ENCODE data around the gene ATP2C1.

The ATP2C1 gene

DNA sequence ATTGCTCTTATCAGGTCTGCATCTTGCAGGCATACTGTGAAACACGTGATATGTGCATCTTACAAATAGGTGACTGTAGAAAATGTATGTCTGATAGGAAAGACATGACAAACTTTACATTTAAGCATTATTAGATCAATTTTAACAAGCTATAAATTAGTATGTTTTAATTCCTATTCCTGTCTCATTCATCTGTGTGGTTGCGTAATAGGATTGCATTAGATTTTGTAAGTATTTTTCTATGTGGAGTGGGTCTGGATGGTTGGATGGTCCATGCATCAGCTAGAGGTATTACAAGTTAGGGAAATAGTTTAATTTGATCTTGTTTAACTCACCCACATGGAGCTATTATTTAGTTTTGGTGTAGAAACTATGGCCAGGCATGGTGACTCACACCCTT lies 113.9 kb downstream of the ATP2C1 start:
- Histone ChIP-seq H4K12ac (ENCODE audit: low read depth, low read length) (no peak overlapping the region), H2AFZ (ENCODE audit: insufficient read depth, low read length, poor library complexity) (no peak overlapping the region), H3K27me3 (ENCODE audit: insufficient read depth, low read length) (no peaks in the 10 kb centered on the region), H3K27ac (ENCODE audit: low read depth, low read length) (no peak overlapping the region), H4K91ac (ENCODE audit: low read depth, low read length) (no peak overlapping the region), H3K4me1 (ENCODE audit: control insufficient read depth in 1 of 2, insufficient read depth in 2 of 2, low read length in 2 of 2) (no peaks in the 10 kb centered on the region), H3K4me2 (ENCODE audit: low read length) (no peak overlapping the region), H3K23ac (ENCODE audit: low read length) (no peak overlapping the region), H3K9ac (ENCODE audit: low read length) (no peak overlapping the region), H3K14ac (ENCODE audit: low read length) (no peak overlapping the region), H2AK5ac (ENCODE audit: low read length) (no peak overlapping the region), H3K79me1 (ENCODE audit: low read length) (no peaks in the 10 kb centered on the region), H4K8ac (ENCODE audit: low read depth, low read length) (no peak overlapping the region), H2BK5ac (ENCODE audit: low read depth, low read length, poor library complexity) (no peak overlapping the region), H3K4ac (ENCODE audit: low read depth, low read length) (no peak overlapping the region), H3K79me2 (ENCODE audit: control insufficient read depth, insufficient read depth, low read length, poor library complexity) (no peaks in the 10 kb centered on the region), H3K4me3 (ENCODE audit: low read depth, low read length) (no peak overlapping the region), H3K18ac (ENCODE audit: low read length) (no peak overlapping the region), H3K36me3 (ENCODE audit: control insufficient read depth in 1 of 2, insufficient read depth in 2 of 2, low read length in 2 of 2) (peaks cover 5 to 18% of the 10 kb centered on the region in 2 experiments), H3K9me3 (ENCODE audit: insufficient read depth, low read depth, low read length) (no peaks in the 10 kb centered on the region), H2BK12ac (ENCODE audit: low read length) (no peak overlapping the region), H2BK120ac (ENCODE audit: insufficient read depth, low read length, poor library complexity) (no peak overlapping the region)
- no CpG with 5 or more reads among the region's 2 CpGs for WGBS (ENCODE audit: extremely low coverage, insufficient coverage, insufficient read length)
- DNase-seq: no peak

DNA sequence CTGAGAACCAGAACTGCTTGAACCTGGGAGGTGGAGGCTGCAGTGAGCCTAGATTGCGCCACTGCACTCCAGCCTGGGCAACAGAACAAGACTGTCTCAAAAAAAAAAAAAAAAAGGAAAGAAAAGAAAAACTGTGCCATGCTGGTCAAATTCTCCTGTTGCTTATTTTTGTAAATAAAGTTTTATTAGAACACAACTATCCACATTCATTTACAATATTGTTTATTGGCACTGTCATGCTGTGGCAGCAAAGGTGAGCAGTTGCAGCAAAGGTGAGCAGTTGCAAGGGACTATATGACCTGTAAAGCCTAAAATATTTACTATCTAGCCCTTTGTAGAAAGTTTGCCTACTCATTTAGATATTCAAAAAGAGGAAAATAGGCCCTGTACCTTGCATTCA lies 114.4 kb downstream of the ATP2C1 start:
- Histone ChIP-seq H2AK5ac (ENCODE audit: low read length) (no peak overlapping the region), H3K79me1 (ENCODE audit: low read length) (no peaks in the 10 kb centered on the region), H3K4me1 (ENCODE audit: control insufficient read depth in 1 of 2, insufficient read depth in 2 of 2, low read length in 2 of 2) (no peaks in the 10 kb centered on the region), H3K4ac (ENCODE audit: low read depth, low read length) (no peak overlapping the region), H3K14ac (ENCODE audit: low read length) (no peak overlapping the region), H3K27me3 (ENCODE audit: insufficient read depth, low read length) (no peaks in the 10 kb centered on the region), H4K12ac (ENCODE audit: low read depth, low read length) (no peak overlapping the region), H4K8ac (ENCODE audit: low read depth, low read length) (no peak overlapping the region), H3K9me3 (ENCODE audit: insufficient read depth, low read depth, low read length) (no peaks in the 10 kb centered on the region), H3K4me3 (ENCODE audit: low read depth, low read length) (no peak overlapping the region), H4K91ac (ENCODE audit: low read depth, low read length) (no peak overlapping the region), H3K23ac (ENCODE audit: low read length) (no peak overlapping the region), H3K18ac (ENCODE audit: low read length) (no peak overlapping the region), H3K9ac (ENCODE audit: low read length) (no peak overlapping the region), H3K79me2 (ENCODE audit: control insufficient read depth, insufficient read depth, low read length, poor library complexity) (no peaks in the 10 kb centered on the region), H2AFZ (ENCODE audit: insufficient read depth, low read length, poor library complexity) (no peak overlapping the region), H2BK120ac (ENCODE audit: insufficient read depth, low read length, poor library complexity) (no peak overlapping the region), H2BK12ac (ENCODE audit: low read length) (no peak overlapping the region), H3K27ac (ENCODE audit: low read depth, low read length) (no peak overlapping the region), H2BK5ac (ENCODE audit: low read depth, low read length, poor library complexity) (no peak overlapping the region), H3K4me2 (ENCODE audit: low read length) (no peak overlapping the region), H3K36me3 (ENCODE audit: control insufficient read depth in 1 of 2, insufficient read depth in 2 of 2, low read length in 2 of 2) (peaks cover 5 to 18% of the 10 kb centered on the region in 2 experiments)
- WGBS (ENCODE audit: extremely low coverage, insufficient coverage, insufficient read length): no CpG with 5 or more reads among the region's 1 CpG
- no peak for DNase-seq

GRCh38 chr3:131009698-131010097 lies 115.8 kb downstream of the ATP2C1 start:
- no CpG with 5 or more reads among the region's 1 CpG for WGBS (ENCODE audit: extremely low coverage, insufficient coverage, insufficient read length)
- no peak overlapping the region for H3K4me3 ChIP-seq (ENCODE audit: low read depth, low read length)
- no peaks in the 10 kb centered on the region for H3K79me1 ChIP-seq (ENCODE audit: low read length)
- H3K18ac ChIP-seq (ENCODE audit: low read length): no peak overlapping the region
- H2AFZ ChIP-seq (ENCODE audit: insufficient read depth, low read length, poor library complexity): no peak overlapping the region
- H4K12ac ChIP-seq (ENCODE audit: low read depth, low read length): no peak overlapping the region
- H4K8ac ChIP-seq (ENCODE audit: low read depth, low read length): no peak overlapping the region
- no peak overlapping the region for H3K23ac ChIP-seq (ENCODE audit: low read length)
- no peaks in the 10 kb centered on the region for H3K27me3 ChIP-seq (ENCODE audit: insufficient read depth, low read length)
- DNase-seq: no peak
- H3K4me1 ChIP-seq (ENCODE audit: control insufficient read depth in 1 of 2, insufficient read depth in 2 of 2, low read length in 2 of 2): no peaks in the 10 kb centered on the region
- H3K9ac ChIP-seq (ENCODE audit: low read length): no peak overlapping the region
- H2BK5ac ChIP-seq (ENCODE audit: low read depth, low read length, poor library complexity): no peak overlapping the region
- no peak overlapping the region for H2AK5ac ChIP-seq (ENCODE audit: low read length)
- no peak overlapping the region for H3K27ac ChIP-seq (ENCODE audit: low read depth, low read length)
- H2BK120ac ChIP-seq (ENCODE audit: insufficient read depth, low read length, poor library complexity): no peak overlapping the region
- H4K91ac ChIP-seq (ENCODE audit: low read depth, low read length): no peak overlapping the region
- H3K14ac ChIP-seq (ENCODE audit: low read length): no peak overlapping the region
- H3K4me2 ChIP-seq (ENCODE audit: low read length): no peak overlapping the region
- H3K36me3 ChIP-seq (ENCODE audit: control insufficient read depth in 1 of 2, insufficient read depth in 2 of 2, low read length in 2 of 2): peaks cover 5 to 19% of the 10 kb centered on the region in 2 experiments
- H3K79me2 ChIP-seq (ENCODE audit: control insufficient read depth, insufficient read depth, low read length, poor library complexity): no peaks in the 10 kb centered on the region
- no peak overlapping the region for H2BK12ac ChIP-seq (ENCODE audit: low read length)
- no peaks in the 10 kb centered on the region for H3K9me3 ChIP-seq (ENCODE audit: insufficient read depth, low read depth, low read length)
- H3K4ac ChIP-seq (ENCODE audit: low read depth, low read length): no peak overlapping the region

DNA sequence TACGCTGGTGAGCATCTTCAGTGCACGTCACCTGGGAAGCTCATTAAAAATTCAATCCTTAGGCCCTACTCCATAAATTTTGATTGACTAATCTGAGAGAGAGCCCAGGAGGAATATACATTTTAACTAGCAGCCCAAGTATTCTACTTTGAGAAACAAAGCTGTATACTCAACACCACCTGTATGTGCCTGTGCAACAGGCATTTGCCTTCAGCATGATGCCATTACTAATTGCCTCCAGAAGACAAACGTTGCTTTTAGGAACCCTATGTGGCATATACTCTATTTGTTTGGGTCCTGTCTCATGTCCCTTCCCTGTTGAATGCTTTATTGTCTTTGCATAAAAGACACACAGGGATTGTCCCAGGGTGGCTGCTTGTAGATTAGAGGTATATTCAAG lies 125.1 kb downstream of the ATP2C1 start:
- Histone ChIP-seq H3K4me3 (ENCODE audit: low read depth, low read length) (no peak overlapping the region), H3K4me1 (ENCODE audit: control insufficient read depth in 1 of 2, insufficient read depth in 2 of 2, low read length in 2 of 2) (no peaks in the 10 kb centered on the region), H3K27ac (ENCODE audit: low read depth, low read length) (no peak overlapping the region), H3K79me2 (ENCODE audit: control insufficient read depth, insufficient read depth, low read length, poor library complexity) (no peaks in the 10 kb centered on the region), H3K14ac (ENCODE audit: low read length) (no peak overlapping the region), H3K27me3 (ENCODE audit: insufficient read depth, low read length) (no peaks in the 10 kb centered on the region), H3K18ac (ENCODE audit: low read length) (no peak overlapping the region), H2BK5ac (ENCODE audit: low read depth, low read length, poor library complexity) (no peak overlapping the region), H3K9ac (ENCODE audit: low read length) (no peak overlapping the region), H3K36me3 (ENCODE audit: control insufficient read depth in 1 of 2, insufficient read depth in 2 of 2, low read length in 2 of 2) (peaks cover 2 to 11% of the 10 kb centered on the region in 2 experiments), H4K12ac (ENCODE audit: low read depth, low read length) (no peak overlapping the region), H2BK12ac (ENCODE audit: low read length) (no peak overlapping the region), H2AFZ (ENCODE audit: insufficient read depth, low read length, poor library complexity) (no peak overlapping the region), H3K23ac (ENCODE audit: low read length) (no peak overlapping the region), H3K4ac (ENCODE audit: low read depth, low read length) (no peak overlapping the region), H3K4me2 (ENCODE audit: low read length) (no peak overlapping the region), H4K91ac (ENCODE audit: low read depth, low read length) (no peak overlapping the region), H2BK120ac (ENCODE audit: insufficient read depth, low read length, poor library complexity) (no peak overlapping the region), H2AK5ac (ENCODE audit: low read length) (no peak overlapping the region), H3K79me1 (ENCODE audit: low read length) (no peaks in the 10 kb centered on the region), H4K8ac (ENCODE audit: low read depth, low read length) (no peak overlapping the region), H3K9me3 (ENCODE audit: insufficient read depth, low read depth, low read length) (no peaks in the 10 kb centered on the region)
- no peak for DNase-seq
- no CpG with 5 or more reads among the region's 3 CpGs for WGBS (ENCODE audit: extremely low coverage, insufficient coverage, insufficient read length)

All from trophoblast cell (in vitro differentiated cells and primary cell).